ENCODE data around the gene HPCAL4. TPM values are rescaled to one million over a fixed set of nuclear protein-coding genes. Genes with fewer than 3 reads are reported as not detected.

The HPCAL4 gene
- total RNA-seq, 1 donor from 2014 or later, result 0.84 TPM

DNA sequence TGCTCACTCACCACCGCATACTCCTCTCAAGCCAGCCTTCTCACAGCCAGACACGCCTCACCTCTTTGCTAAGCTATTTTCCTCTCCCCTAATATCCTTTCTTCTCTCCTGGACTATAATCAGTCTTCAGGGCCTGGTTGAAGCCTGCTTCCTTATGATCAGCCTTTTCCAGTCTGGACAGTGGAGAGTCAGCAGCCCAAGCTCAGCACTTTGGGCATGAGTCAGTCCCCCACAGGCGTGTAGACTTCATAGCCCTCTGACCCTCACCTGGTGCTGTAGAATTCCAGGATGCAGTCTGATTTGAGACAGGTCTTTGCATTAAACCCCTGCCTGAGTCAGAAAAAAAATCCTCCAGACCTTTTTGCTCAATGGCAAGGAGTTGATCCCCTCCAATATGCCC is 2.5 kb downstream of the HPCAL4 start:
- no peak overlapping the region for H3K4me3 ChIP-seq (ENCODE audit: low read depth, low read length)
- TF ChIP-seq CTCF (IDR thresholded peaks at IDR 0.05; ENCODE audit: insufficient read depth, low read length, poor library complexity, severe bottlenecking), result no peak
- H3K27me3 ChIP-seq (ENCODE audit: control insufficient read depth, insufficient read depth, low read length), result peaks cover 72% of the 10 kb centered on the region
- DNase-seq (ENCODE audit: low read depth), result no peak
- H3K36me3 ChIP-seq (ENCODE audit: control insufficient read depth, insufficient read depth, low read length), result no peaks in the 10 kb centered on the region

- no peak for TF ChIP-seq CTCF (IDR thresholded peaks at IDR 0.05; ENCODE audit: insufficient read depth, low read length, poor library complexity, severe bottlenecking)
- Histone ChIP-seq H3K27me3 (ENCODE audit: control insufficient read depth, insufficient read depth, low read length) (peaks cover 75% of the 10 kb centered on the region), H3K4me3 (ENCODE audit: low read depth, low read length) (no peak overlapping the region), H3K36me3 (ENCODE audit: control insufficient read depth, insufficient read depth, low read length) (no peaks in the 10 kb centered on the region)
- DNase-seq (ENCODE audit: low read depth), result no peak
Observed at GRCh38 chr1:39687243-39687642, 4.0 kb downstream of the HPCAL4 start.

- no peak for TF ChIP-seq CTCF (IDR thresholded peaks at IDR 0.05; ENCODE audit: insufficient read depth, low read length, poor library complexity, severe bottlenecking)
- no peak for DNase-seq (ENCODE audit: low read depth)
- Histone ChIP-seq H3K36me3 (ENCODE audit: control insufficient read depth, insufficient read depth, low read length) (no peaks in the 10 kb centered on the region), H3K27me3 (ENCODE audit: control insufficient read depth, insufficient read depth, low read length) (peaks cover 69% of the 10 kb centered on the region), H3K4me3 (ENCODE audit: low read depth, low read length) (no peak overlapping the region)
Observed at GRCh38 chr1:39685071-39685470, 6.2 kb downstream of the HPCAL4 start.

- Histone ChIP-seq H3K4me3 (ENCODE audit: low read depth, low read length) (no peak overlapping the region), H3K27me3 (ENCODE audit: control insufficient read depth, insufficient read depth, low read length) (peaks cover 63% of the 10 kb centered on the region), H3K36me3 (ENCODE audit: control insufficient read depth, insufficient read depth, low read length) (no peaks in the 10 kb centered on the region)
Observed at GRCh38 chr1:39684313-39684664, 6.9 kb downstream of the HPCAL4 start.

GRCh38 chr1:39683591-39684312 is 7.5 kb downstream of the HPCAL4 start:
- Histone ChIP-seq H3K36me3 (ENCODE audit: control insufficient read depth, insufficient read depth, low read length) (no peaks in the 10 kb centered on the region), H3K27me3 (ENCODE audit: control insufficient read depth, insufficient read depth, low read length) (peaks cover 62% of the 10 kb centered on the region), H3K4me3 (ENCODE audit: low read depth, low read length) (no peak overlapping the region)
- no peak for DNase-seq (ENCODE audit: low read depth)
- TF ChIP-seq CTCF (IDR thresholded peaks at IDR 0.05; ENCODE audit: insufficient read depth, low read length, poor library complexity, severe bottlenecking), result no peak

More at GRCh38 chr1:39684313-39684664, 6.9 kb downstream of the HPCAL4 start:
- TF ChIP-seq CTCF (IDR thresholded peaks at IDR 0.05; ENCODE audit: insufficient read depth, low read length, poor library complexity, severe bottlenecking), result no peak
- DNase-seq (ENCODE audit: low read depth), result no peak

DNA sequence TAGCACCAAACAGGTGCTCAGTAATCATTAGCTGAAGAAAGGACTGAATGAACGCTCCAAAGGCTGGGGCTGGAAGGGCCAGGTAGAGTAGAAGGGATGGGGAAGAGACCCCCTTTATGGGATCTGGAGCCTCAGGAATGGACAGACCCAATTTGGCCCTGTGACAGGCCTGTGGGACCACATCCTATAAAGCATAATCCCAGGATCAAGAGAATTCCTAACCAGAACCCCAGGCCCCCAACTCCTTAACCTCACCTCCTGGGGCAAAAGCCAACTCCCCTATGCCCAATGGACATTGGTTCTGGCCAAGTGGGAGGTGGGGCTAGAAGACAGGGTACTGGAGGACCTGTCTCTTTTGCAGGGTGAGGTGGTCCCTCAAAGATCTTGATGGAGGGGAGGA is 9.2 kb downstream of the HPCAL4 start:
- TF ChIP-seq CTCF (IDR thresholded peaks at IDR 0.05; ENCODE audit: insufficient read depth, low read length, poor library complexity, severe bottlenecking), result no peak
- no peak overlapping the region for H3K4me3 ChIP-seq (ENCODE audit: low read depth, low read length)
- no peaks in the 10 kb centered on the region for H3K36me3 ChIP-seq (ENCODE audit: control insufficient read depth, insufficient read depth, low read length)
- H3K27me3 ChIP-seq (ENCODE audit: control insufficient read depth, insufficient read depth, low read length), result peaks cover 51% of the 10 kb centered on the region
- no peak for DNase-seq (ENCODE audit: low read depth)
